GM19238 (cell line): Measurements from ENCODE around the gene EPHB1.

Experiments
- DNase-seq: peaks from one replicate; pipeline ENCODE4 v3.0.0; 2011; ENCODE audit warnings: low spot score; ENCODE audit not compliant: insufficient read length

EPHB1 gene

DNA sequence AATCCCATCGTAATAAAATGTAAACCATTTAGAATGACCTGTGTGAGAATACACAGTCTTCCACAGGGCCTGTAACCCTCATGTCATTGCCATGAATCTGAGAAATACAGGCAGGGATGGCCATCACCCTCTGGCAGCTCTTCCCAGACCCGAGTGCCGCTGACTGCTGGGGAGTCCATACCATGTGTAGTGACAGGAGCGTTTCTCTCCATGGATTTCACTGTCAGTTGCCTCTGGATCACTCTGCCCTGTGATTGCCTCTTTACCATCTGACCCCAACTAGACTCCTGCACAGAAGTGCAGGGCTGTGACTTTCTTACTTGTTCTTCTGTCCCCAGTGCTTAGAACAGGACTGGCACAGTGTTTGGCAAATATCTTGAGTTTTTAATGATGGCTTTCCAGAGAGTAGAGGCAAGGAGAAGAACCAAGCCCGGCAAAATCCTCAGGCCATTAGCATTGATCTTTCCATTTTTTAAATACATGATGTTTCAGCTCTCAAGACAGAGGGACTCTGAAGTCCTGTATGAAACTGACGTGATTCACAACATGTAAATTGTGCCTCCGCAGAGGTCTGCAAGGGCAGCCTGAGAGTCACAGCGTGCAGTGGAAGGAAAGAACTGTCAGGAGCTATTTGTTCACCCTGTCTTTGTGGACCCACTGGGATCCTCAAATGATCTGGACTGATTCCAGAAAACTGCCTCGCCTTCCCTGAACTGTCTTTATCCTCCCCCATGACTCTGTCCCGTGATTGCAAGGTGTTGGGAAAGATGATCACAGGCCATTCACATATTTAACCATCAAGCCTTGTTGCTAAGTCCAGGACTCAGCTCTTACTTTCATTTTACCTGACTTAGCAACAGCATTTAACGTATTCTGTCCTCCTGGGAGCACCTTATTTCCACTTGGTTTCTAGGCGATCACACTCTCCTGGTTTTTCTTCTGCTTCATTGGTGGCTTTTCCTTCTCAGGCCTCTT is 354.9 kb downstream of the EPHB1 start:
- no peak for DNase-seq

DNA sequence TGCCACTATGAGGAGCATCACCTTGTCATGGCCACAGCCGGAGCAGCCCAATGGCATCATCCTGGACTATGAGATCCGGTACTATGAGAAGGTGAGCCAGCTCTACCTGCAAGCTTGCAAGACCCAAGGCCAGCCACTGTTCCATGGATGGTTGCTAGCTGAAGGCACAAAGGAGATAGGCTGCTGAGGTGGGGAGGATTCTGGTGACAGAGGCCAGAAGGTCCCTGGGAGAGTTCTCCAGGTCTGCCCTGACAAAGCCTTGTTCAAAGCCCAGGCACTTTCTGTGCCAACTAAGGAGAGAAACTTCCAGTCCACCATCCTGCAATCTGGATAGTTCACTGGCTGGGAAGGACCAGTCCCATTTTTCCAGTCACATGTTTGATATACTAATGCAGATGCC is 359.1 kb downstream of the EPHB1 start:
- DNase-seq, result no peak

DNA sequence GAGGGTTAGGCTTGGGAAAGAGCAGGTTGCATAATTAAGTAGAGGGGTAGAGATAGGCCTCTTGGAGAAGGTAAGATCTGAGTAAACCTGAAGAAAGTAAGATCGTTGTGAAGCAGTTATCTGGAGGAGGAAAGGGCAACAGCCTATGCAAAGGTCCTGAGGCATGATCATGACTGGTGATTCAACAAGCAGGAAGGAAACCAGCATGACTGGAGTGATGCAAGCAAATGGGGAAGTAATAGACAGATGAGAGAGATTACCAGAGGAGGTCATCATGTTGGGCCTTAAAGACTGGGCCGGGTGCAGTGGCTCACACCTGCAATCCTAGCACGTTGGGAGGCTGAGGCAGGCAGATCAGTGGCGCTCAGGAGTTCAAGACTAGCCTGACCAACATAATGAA is 360.2 kb downstream of the EPHB1 start:
- DNase-seq, result no peak

DNA sequence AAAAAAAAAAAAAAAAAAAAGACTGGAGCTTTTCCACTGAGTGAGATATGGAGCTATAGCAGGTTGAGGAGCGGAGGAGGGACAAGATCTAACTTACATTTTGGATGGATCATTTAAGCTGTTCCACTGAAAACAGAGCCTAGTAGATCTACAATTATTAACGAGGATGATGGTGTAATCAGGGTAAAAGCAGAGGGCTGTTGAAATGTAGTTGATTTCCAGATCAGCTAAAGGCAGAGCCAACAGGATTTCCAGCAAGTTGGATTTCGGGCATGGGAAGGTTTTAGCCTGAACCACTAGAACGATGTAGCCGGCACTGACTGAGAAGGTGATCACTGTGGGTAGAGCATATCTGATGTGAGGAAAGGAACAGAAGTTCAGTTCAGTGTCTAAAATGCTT is 360.7 kb downstream of the EPHB1 start:
- no peak for DNase-seq

DNA sequence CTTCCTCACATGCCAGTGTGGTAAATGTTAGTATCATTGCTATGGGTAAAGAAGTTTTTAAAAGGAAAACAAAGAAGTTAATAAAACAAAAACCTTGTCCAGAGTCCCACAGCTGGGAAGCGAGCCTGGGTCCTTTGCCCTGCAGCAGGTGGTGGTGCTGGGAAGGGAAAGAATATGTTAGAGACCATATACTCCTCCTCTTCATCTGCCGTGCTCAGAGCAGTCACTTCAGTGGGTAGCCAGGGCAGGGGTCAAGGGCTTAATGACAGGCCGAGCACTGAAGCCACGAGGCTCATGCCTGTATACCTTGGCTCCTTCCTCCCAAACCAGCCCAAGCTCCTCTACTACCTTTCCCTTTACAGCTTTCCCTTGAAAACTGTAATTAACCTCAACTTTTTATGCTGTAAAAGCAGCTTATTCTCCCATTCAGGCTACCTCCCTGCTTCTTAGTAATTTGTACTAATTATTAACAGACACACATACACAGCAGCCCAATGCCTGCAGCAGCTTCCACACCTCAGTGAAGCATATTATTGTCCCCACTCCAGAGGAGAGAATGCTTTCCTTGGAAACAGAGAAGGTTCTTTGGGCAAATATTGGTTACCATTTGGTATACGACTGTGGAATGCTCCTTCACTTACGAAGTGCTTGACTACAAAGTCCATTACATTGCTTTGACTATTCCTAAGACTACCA is 362.1 kb downstream of the EPHB1 start:
- DNase-seq, result no peak

DNA sequence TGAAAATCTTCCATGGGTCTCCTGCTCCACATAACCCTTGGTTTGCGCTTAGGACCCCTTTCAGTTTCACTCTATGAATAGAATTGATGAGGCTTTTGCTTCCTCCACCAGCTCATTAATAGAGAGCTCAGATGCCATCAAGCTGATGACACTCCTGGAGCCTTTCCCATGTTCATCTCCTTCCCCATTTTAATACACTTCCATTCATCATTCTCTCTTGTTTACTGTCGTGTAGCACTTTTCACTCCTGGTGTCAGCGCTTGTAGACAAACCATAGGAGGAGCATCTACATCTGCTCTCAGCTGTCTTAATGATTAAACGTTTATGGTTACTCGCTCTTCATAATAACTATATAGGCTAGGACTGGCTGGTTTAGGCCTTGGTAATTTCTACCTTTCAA is 363.5 kb downstream of the EPHB1 start:
- no peak for DNase-seq

DNA sequence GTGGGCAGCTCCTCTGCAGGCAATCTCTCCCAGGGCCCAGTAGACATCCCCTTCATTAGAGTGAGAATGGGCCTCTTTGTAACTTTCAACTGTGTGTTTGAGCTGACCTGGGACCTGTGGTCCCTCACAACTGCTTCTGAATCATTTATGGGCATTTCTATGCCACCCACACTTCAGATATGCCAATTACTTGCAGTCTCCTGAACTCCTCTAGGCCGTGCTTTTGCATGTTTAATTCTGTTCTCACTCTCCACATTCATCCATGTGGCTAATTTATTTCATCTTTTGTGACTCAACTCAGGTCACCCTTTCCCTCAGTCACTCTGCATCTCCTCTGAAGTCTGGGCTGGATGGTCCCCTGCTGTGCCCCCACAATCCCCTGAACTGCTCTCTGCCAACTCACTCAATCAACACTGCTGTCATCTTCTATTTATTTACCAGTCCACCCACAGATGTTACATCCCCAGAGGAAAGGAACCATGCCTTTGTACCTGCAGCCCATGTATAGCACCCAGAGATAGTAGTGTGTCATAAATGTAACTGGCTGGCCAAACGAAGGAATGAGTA is 364.7 kb downstream of the EPHB1 start:
- DNase-seq, result no peak

DNA sequence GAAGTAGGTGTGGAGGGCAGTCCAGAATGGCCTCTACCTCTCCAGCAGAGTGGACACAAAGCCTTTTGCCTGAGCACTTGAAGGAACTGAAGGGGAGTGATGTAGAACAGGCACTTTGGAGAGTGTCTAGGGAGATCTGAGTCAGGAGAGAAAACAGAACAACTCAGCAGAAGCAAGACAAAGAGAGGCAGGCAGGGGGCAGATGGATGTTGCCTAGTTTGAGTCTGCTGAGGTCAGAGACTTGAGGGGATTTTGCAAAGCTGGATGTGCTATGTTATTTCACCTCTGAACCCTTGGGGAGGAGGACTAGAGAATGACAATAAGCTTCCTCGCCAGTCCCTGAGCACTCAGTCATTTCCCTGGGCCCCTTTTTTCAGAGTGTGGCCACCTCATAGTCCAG is 366.4 kb downstream of the EPHB1 start:
- no peak for DNase-seq

DNA sequence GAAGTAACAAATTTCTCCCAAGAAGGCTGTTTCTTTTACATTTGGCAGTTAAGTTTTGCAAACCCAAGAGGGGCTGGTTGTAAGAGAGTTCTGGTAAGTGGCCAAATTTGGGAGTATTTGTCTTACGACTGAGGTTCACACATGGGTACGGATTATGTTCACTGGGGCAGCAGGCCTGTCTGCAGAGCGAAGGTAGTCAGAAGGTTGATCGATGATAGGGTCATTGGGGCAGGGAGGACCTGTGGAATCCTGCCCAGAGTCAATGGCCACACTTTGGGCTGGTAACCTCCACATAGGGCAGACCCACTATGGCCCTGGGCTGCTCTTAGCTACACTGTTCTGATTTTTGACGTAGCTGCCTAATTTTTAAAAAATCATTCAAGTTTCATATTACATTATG is 368.6 kb downstream of the EPHB1 start:
- DNase-seq, result no peak

DNA sequence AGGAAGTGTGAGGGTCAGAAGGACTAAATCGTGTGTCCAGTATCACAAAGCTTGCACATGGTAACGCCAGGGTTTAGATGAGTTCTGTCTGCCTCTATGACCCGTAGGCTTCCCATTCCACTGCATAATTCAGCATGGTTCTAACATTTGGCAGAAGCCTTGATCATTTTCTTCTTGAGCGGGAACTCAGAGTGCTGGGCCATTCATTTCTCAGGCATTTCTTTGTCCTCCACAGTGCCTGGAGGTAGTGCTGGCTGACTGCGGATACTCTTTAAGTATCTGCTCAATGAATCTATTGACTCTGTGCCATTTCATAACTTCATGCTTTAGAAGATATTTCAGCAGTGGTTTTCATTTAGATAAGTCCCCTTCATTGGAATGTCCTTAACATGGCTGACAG is 370.2 kb downstream of the EPHB1 start:
- DNase-seq, result no peak

DNA sequence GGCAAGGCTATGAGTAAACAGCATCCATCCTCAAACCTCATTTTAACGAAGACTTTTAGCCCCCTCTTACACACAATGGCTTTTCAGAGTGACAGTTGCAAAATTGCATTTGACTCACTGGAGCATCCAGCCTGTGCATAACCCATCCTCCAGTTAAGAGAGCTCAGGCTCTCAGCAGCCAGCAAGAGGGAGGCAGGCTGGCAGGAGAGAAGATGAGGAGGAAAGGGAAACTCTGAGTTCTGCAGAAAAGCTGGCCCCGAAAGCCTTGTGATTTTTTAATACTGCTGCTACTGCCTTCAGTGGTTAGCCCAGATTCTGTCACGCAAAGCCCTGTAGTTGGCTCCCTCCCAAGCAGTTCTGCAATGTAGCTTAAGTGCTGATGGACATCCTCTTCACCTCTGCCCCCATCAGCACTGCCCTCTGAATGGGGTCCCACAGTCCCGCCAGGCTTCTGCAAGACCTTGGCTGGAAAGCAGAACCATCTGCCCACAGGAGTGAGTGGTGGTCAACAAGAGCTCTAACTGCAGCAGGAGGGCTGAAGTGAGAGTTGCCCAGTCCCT is 371.3 kb downstream of the EPHB1 start:
- DNase-seq, result no peak

DNA sequence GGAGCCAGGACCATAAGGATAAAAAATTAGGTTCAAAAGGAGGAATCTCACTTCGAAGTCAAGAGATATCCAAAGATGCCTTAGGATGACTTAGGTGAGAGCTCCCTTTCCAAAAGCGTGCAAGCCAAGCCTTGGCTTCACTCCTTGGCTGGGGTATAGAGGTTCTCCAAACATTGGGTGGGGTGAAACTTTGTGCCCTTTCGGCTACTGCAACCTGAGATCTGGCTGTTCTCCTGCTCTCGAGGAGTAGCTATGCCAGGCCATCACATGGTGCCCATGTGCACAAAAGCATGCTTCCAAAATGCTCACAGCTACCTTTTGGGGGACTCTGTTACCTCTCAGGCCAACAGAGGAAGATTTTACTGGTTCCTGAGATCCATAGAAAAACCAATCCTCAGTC is 373.8 kb downstream of the EPHB1 start:
- no peak for DNase-seq

DNA sequence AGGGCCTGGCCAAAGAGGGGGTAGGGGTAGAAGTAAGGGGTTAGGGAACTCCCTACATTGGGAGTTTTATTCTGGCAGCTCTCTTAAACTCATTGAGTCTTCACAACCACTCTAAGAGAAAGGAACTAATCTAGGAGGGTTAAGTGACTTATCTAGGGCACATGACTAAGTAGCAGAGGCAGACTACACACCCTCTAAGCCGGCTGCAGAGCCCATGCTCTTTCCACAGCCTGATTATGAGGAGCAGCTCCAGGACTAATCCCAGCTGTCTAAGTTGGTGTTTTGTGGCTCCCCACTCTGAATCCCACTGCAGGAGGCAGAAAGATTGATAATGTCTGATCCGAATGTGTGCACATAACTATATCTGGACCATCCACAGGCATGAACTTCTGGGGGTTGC is 374.6 kb downstream of the EPHB1 start:
- no peak for DNase-seq

DNA sequence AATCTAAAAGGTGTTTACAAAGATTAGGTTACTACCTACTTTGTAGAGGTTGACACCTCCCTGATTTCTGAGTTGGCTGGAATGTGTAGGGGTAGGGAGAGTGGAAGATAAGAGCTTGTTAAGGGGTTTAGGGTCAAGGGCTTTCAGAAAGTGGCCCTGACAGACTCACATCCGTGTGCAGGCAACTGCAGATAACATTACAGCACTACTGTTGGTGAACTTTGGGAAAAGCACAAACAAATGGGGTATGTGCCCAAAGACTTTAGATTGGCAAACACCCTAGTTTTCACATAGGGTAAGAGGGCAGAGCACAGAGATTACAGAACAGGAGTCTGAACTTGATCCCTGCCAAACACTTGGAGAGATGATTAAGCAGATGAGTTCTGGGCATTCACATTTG is 375.7 kb downstream of the EPHB1 start:
- DNase-seq, result no peak

DNA sequence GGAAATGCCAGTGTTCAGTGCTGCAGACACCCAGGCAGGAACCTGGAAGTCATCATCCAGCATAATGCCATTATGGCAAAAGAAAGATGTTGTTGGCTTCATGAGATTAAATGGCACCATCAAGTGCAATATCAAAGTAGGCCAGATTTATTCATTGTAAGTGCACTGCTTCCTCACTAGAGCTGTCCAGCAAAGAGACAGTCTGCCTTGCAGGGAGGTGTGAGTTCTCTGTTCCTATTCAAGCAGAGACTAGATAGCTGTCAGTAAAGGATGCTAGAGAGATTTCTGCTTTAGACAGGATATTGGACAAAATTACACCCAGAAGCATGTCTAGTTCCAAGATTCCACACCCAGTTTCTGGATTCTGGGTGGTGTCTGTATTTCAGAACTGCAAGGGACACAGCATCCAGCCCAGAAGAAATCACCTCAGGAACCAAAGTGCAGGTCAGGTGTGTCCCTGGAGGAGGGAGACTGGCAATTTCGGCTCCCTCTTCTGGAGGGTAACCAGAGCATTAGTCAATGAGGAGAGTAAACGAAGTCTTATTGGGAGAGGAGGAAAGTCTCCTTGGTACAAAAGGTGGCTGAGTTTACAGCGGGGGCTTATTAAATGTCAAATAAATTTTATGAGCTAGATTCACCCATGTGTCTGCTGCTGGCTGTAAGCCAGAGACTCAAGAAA is 377.3 kb downstream of the EPHB1 start:
- DNase-seq, result no peak

DNA sequence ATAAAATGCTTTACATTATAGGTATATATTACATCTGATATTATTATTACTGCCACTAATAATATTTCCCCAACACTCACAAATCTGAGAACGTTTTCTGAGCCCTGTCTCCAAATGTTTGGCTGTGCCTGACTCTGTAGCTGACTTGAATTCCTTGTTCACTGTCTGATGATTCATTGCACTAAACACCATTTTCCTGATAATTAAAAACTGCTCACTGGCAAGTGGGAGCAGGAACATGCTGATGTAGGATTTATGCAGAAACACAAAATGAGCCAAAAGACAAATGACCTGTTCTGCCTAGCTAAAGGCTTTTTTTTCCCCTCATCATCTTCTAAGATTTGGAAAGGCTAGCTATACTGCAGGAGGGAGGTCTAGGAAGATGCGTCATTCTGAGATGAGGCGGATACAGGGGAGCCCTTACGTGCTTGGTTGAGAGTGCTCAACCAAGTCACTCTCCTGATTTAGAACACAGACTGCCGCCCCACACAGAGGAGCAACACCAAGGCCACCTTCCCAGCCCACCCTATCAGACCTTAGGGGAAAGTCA is 380.7 kb downstream of the EPHB1 start:
- DNase-seq, result no peak

DNA sequence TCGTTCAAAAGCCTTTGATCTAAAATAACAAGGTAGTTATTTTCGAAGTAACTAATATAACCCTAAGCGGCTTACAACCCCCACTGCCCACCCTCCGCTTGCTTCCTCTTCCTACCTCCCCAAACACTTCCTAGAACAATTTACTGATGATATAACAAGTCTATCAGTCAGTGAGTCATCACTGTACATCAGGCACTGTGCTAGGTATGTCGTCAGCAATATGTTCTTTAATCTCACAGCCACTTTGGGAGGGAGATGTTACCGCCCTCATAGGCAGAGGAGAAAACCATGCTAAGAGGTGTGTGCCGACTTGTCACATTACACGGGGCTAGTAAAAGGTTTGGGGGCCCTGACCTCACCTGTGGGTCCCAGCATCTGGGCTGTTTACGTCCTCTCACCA is 381.8 kb downstream of the EPHB1 start:
- no peak for DNase-seq

DNA sequence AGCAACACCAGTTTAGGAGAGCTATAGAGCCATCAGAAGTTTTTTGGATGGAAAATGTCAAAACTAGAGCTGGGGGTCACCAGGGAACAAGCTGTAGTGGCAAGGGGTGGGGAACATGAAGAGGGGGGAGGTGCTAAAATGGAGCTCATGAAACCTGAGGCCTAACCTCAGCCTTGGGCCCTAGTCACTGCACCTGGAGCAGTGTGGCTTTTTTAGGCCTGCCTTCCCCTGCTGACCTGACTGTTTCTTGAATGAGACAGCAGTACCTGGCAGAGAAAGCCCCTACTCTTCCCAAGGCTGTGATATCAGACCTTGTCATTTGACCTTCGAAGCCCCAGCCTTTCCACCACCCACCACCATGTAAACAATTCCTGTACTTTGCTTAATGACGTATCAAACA is 383.5 kb downstream of the EPHB1 start:
- DNase-seq, result no peak

DNA sequence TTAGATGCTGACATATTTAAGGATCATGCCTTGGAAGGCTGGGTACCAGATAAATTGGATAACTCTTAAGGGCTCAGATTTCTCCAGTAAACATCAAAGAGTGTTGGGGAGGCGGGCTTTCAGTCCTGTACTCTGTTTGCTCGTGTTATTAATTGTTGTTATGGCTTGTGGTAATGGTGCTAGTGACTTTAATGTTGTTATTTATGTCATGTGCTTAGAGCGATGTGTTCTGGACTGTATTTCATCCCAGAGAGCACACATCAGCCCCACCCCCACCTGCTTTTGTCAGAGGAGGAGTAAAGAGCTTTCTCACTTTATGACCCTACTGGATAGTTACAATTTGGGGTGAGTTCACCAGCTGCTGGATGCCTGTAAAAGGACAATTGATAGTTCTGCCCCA is 386.3 kb downstream of the EPHB1 start:
- DNase-seq, result no peak

DNA sequence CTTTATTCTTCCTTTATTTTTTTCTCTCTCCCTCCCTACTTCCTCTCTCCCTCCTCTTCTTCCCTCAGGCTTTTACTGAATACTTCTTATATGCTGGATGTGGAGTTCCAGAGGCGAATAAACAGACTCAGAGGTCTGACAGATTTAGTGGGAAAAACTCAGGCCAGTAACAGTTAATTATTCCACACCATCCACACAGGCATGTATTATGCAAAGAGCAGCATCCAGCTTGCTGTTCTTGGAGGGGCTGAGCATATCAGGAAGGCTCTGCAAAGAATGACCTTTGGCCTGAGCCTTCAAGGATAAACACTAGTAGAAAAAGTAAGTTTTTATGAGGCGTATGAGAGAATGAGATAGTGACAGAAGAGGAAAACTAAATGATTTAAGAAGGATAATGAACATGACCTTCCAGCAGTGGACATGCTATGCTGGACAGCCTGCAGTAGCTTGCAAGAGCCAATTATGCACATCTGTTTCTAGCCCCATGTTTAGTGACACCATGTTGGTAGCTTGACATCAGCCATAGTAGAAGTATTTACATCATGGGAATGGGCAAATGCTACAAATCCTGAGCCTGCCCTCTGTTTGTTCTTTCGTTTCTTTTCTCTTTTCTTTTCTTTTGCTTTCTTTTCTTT is 387.4 kb downstream of the EPHB1 start:
- no peak for DNase-seq

DNA sequence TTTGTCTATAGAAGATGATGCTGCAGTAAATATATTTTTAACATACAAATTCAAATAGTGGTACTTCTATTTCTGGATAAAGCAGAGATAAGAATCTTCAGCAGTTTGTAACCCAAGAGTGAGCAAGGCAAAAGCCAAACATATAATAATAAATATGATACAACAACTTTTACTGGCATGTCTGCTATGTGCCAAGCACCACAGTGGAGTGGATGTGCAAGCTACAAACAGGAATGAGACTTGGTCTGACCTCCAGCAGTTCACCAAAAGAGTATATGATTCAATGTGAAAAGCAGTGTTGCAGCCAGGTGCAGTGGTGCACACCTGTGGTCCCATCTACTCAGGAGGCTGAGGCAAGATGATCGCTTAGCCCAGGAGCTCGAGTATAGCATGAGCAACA is 395.6 kb downstream of the EPHB1 start:
- no peak for DNase-seq
